CD4-positive, alpha-beta T cell treated with Interferon gamma for 1 hour (primary cell): ENCODE results near the gene FREM2.

Source experiments
- DNase-seq: peaks from one replicate; pipeline ENCODE4 v3.0.0-alpha.2; 2020

FREM2 gene

DNA sequence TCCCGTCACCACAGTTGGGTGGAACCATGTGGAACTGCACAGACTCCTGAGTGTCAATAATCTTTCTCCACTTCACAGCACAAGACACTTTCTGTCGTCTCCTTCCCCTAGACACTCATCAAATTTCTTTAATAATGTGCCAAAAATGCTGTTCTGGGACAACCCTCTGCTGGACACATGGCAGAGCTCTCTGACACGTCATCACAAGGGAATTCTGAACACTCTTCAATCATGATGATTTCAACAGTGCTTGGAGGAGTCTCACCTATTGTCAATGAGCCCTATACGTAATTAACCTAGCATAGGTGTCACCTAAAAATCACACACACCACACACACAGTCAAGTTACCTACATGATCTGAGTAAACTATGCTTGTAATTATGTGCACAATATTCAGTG, 162.4 kb downstream of the FREM2 start:
- DNase-seq = no peak

DNA sequence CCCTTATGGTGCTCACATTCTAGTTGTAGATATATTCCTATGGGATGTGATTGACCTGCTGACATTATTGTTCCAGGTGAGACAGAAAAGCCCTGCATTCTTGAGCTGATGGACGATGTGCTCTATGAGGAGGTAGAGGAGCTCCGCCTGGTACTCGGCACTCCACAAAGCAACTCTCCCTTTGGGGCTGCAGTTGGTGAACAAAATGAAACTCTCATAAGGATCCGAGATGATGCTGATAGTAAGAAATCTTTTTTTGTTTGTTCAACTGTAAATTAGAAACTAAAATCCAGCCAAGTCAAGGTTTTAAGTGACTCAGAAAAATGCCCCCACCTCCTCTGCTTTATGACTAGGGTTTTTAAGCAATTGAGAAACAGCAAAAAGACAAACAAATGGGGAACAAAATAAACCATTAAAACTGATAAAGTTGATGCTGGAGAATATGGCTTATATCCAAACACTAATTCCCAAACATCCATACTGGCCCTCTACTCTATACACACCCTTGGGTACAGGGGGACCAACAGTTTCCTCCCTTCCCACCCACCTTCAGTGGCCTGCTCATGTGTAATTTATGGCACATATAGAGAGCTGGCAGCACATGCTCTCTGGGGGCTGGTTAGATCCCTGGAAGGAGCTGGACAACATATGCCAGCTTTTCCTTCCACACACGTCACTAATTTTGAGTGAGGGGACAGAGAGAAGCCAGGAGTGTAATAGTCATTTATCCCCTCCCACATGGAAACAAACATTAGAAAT, 164.2 kb downstream of the FREM2 start:
- no peak for DNase-seq

DNA sequence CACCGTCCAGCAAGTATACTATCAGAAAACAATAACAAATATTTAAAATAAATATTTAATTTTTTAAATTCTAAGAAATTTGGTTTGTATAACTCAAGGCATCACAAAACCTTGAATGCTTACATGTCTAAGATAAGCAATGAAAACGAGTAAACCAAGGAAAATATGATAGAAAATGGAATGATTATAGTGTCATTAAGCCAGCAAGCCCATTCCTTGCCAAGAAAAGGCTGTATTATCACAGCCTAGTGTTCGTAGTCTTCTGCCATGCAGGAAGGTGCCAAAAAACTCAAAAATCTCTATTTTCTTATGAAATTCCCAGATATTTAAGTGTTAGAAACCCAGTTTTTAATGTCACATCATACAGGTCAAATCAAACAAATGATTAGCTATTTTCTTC, 167.3 kb downstream of the FREM2 start:
- DNase-seq = no peak

DNA sequence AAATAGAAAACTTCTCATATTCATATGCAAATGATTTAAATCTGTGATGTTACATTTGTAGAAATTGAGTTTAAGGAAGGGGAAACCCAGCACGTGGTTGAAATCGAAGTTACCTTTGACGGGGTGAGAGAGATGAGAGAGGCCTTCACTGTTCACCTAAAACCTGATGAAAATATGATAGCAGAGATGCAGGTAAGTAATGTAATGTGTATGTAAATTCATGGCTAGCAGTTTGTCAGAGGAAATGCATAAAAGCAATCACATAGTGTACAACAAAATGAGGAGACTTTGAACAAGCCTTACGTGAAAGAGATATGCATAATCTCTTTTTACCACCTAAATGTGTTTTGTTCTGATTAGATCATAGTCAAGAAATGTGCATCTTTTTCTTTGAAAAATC, 169.2 kb downstream of the FREM2 start:
- DNase-seq = no peak

DNA sequence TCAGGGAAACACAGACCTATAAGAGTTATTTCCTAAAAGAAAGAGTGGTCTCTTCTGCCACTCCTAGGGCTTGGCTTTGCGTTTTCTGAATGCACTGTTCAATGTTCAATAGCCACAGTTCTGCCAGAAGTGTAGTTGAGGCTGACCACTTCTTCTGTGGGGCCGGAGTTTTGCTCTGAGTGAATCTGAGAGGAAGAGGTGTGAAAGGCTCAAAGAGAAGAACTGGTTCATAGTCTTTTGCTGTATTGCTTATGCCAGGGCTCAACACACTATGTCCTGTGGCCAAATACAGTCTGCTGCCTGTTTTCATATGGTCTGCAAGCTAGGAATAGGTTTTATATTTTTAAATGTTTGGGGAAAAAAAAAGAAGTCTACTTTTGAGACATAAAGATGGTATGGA, 175.6 kb downstream of the FREM2 start:
- DNase-seq = no peak

DNA sequence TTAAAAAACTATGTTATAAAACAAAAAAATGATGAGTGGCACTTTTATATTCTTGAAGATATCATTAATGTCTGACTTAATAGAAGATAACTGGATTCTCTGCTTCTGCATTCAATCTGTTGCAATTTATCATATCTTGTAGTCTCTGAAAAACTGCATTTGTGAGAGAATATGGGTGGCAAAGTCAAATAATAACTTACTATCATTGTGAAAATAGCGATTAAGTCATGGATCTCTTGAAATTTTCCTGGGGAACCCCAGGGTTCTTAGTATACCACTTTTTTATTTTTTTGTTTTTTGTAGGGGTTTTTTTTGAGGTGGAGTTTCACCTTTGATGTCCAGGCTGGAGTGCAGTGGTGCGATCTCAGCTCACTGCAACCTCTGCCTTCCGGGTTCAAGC, 176.7 kb downstream of the FREM2 start:
- DNase-seq = no peak

DNA sequence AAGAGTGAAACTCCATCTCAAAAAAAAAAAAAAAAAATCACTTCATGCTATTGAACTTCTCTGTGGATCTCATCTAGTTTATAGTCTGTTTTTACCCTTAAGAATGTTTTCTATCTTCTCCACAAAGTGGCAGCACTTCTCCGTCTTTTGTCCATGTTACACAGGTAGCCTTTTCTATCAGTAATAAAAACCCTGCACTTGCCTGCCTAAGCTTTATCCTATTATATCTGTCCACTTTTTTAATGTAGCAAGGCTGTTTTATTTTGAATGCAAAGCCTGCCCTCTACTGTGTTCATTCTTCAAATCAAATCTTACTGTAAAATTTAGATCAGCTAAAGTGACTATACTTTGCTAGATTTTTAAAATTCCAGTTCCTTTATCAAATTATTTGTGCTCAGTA, 179.8 kb downstream of the FREM2 start:
- no peak for DNase-seq

DNA sequence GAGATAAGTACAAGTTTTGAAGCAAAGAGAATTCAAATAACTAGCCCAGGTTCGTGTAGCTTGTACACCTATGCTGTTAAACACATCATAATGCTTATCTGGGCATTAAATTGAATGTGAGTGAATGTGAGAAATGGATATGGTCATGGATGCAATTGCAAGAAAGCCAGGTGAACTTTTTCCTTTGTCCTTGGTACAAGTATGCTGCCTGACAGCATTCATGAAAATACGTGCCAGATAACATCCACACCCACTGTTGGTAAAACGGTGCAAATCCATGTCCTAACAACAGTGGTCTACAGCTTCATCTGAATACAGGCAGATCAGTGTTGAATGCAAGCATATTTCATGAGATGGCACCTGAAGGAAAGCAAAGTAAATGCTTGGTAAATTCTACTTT, 181.5 kb downstream of the FREM2 start:
- DNase-seq = no peak

DNA sequence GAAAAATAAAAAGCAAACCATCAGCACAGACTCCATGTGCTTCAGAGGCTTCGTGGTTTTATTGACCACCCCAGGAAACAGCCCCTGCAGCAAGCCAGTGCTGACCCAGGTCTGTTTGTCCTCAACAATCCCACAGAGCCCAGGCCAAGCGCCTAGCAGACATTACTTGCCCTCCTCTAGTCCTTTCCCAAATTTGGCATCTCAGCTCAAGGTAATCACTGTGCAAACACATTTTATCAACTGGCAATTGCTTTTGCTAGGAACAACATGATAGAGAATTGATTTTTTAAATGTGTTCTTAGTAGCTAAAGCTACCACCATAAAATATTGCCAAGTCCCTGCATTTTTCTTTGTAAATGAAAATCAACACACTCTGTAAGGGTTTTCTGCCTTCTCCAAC, 182.0 kb downstream of the FREM2 start:
- DNase-seq = no peak

DNA sequence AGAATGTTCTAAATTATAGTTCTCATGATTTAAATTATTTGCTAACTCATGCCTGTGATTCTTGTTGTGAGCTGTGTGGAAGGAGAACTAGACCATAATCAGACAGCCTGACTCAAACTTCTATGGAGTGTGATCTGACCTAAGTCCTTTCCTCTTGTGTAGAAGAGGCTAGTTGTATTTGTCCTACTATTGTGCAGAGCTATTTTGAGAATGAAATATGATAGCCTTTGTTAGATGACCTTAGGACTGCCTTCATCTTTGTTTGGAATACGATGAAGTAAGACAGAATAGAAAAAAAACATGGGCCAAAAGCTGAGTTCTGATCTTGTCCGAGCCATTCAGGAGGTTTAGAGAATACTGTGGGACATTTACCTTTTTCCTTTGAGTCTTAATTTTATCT, 184.4 kb downstream of the FREM2 start:
- DNase-seq = no peak

DNA sequence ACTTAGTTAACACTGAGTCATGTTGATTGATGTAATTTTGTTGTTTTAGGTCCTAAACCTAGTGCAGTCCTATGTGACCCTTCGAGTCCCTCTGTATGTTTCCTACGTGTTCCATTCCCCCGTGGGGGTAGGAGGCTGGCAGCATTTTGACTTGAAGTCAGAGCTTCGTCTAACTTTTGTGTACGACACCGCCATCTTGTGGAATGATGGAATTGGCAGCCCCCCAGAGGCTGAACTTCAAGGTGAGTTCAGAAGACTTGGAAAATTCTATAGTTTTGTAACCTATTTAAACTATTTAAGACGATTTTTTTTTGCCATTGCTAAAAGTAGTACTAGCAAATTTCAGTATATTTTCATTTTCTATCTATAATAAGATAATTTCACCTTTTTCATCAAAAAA, 185.8 kb downstream of the FREM2 start:
- DNase-seq = no peak

DNA sequence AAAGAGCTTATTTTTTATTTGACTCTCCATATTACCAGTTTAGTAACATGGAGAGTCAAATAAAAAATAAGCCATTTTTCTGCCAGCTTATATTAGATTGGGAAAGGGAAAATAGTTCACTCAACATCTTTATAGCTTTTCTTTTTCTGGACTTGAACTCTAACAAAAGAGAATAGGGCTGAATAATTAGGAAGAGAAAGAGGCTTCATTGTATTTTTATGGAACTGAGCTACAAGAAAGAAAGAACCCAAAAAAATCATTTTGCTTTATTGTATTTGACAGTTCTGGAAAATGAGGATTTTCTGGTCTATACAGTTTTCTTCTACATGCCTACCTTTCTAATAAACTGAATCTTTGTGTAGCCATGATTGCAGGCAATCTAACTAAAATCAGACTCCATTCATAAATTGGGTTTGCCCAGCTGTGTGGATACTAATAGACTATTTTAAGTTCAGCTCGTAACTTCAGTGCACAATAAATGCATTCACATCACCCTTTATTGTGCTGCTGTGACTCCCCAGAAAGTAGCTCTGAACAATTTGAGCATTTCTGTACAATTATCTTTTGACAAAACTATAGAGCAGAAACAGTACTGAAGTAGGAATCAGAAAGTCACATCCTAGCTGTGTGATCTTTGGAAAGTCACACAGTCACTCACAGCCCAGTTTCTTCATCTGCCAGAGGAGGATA, 188.5 kb downstream of the FREM2 start:
- DNase-seq = no peak

DNA sequence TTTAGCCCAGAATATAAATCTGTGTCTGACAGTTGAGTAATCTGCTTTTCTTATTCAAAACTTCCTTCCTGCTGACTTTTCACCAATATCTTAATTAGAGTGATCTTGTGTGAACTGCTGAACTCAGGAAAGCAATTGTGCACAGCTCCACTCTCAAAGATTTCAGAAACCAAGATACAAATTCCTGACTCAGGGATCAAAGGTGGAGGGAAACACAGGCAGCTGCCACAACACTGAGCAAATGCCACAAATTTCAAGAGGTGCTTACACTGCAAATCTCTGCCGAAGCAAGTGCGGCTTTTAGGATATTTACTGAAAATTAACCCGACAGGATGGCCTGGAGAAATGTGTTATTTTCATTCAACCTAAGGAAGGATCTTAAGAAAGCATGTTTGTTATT, 192.4 kb downstream of the FREM2 start:
- no peak for DNase-seq

DNA sequence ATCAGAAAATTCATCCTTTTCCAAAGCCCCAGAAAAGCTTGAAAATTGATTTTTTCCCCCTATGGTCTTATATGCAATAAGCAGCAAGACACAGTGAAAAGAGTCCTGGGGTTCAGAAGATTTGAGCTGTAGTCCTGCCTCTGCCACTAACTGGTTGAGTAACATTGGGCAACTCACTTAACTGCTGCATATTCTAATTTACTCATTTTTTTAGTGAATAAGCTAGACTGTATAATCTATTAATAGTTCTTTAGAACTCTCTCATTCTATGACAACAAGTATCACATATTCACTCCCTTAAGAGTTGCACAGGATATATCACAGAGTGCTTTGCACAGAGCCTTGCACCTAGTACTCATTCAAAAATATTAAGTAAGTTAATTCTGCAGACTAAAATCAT, 192.9 kb downstream of the FREM2 start:
- DNase-seq = no peak

DNA sequence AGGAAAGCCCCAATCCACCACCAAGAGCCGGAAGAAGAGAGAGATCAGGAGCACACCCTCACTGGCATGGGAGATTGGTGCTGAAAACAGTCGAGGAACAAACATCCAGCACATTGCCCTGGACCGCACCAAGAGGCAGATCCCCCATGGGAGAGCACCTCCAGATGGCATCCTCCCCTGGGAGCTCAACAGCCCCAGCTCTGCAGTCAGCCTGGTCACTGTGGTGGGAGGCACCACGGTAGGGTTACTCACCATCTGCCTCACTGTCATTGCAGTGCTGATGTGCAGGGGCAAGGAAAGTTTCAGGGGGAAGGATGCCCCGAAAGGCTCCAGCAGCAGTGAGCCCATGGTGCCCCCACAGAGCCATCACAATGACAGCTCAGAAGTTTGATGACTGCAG, 193.5 kb downstream of the FREM2 start:
- DNase-seq = no peak

DNA sequence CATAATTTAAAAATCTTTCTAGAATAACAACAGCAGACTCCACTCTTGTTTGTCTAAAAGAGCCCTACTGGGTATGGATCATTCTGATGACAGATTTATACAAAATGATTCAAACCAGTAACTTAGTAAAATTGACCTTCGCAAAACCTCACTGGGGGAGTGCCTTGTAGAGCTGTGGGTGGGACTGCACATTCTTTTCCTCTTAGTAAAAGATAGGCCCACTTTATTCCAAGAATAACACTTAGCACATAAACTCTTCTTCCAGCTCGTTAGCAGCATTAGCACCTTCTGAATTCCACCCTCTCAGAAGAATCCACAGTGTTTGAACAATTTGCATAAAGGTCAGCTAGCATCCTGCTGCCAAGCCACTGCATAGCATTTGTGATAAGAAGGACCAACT, 196.9 kb downstream of the FREM2 start:
- no peak for DNase-seq

DNA sequence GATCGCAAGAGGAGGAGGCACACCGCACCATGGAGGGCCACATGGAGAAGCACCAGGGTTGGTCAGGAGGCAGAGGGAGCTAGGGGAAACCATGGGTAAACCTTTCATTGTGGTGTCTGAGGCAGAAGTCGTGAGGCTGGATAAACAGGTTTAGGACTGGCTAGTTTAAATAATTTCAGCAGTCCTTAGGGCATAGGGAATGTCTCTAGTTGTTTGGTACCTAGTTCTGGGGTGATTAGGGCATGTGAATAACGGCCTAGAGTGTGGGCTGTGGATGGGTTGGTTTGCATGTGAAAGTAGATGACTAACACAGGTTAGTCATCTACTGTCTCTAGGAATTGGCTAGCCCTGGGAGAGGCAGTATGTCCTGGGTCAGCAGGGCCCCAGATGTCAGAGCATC, 201.4 kb downstream of the FREM2 start:
- no peak for DNase-seq

DNA sequence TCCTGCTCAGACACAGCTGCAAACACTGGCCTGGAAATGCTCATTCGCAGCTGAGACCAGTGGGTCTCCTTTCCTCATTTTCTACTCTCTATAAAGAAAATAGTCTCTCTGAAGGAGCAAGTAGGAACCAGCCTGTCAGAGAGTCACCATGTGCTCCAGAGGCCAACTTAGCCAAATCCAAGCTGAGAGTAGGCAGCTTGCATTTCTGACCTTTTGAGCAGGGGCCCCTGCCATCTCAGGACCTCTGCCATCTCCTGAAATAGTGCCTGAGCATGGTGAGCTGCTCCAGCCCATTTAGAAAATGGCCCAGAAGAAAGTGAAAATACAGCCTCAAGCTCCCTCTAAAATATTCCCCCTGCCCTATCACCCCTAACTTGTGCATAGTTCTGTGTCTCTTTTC, 208.2 kb downstream of the FREM2 start:
- DNase-seq = no peak

DNA sequence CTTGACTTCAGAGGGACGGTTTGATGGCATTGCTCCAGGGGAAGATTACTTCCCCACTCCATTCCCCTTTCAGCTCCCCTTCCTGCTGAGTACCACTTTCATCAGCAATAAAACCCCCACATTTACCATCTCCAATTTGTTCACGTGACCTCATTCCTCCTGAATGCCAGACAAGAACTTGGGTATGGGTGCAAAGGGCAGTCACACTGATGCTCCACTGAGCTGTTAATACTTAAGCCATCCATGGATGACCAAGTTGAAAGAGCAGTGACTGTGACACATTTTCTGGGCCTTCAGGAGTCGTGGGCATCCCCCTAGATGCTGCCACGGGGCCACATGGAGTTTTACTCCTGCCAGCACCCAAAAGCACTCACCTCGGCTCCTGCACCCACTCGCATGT, 210.6 kb downstream of the FREM2 start:
- no peak for DNase-seq

DNA sequence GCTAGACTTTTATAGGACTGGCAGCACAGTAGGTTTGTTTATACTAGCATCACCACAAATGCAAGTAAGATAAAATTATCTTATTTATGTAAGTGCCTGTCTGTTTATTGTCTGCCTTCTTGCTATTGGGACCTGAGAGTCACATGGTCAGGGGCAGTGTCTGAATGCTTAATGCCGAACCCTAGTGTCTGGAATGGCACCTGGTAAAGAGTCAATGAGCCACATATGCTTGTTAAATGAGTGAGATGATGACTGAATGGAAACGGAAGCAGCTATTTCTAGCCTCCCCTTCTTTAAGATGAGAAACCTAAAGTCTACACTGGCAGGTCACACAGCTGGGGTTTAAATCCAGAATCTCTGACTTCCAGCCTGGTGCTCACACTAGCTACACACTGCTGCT, 211.6 kb downstream of the FREM2 start:
- no peak for DNase-seq

DNA sequence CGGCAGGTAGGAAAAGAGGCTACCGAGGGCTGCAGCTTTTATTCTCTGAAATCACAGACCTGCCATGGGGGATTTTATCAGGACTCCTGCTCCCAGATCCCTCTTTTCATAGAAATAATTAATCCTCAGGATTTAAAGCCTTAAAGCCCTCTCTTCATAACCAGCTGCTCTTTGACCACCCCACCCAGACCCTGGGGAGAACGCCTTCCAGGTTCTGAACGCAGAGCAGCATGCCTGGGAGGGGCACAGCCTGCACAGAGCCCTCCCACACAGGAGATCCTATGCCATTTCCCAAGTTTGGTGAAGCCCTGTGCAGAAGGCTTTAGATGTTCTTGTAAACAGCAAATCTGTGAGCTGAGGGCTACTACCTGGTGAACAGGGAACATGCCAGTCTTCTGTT, 212.7 kb downstream of the FREM2 start:
- no peak for DNase-seq

DNA sequence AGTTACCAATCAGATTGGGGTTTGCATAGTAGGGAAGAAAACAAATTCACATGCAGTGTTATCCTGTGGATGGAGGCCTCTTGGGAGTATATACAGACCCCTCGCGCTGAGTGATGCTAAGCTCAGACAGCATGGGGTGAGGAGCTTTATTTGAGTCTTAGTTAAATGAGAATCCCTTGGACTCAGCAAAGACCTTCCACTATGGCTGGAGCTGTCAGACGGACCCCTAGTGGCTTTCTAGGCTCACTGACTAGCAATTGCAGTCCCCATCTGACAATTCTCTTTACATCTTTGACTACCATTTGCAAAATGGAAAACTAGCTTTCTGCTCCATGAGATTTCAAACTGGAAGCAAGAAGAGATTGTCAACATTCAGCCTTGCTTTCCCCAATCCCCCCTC, 213.3 kb downstream of the FREM2 start:
- DNase-seq = no peak

DNA sequence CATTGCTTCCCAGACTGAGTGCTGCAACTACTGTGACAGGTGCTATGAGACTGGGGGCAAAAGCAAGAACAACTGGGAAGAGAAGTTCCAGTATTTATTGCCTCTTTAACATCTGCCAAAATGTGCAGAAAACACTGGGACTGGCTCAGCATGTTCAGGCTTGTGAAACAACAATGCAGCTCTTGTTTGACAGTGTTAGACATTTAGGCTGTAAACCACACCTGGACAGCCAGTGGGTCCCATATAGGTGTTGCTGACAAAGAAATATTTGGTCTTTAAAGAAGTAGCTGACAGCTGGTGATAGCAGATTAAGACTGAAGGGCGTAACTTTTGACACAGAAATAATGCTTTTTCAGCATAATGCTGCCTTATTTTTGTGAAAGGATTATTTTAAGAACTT, 215.7 kb downstream of the FREM2 start:
- no peak for DNase-seq

DNA sequence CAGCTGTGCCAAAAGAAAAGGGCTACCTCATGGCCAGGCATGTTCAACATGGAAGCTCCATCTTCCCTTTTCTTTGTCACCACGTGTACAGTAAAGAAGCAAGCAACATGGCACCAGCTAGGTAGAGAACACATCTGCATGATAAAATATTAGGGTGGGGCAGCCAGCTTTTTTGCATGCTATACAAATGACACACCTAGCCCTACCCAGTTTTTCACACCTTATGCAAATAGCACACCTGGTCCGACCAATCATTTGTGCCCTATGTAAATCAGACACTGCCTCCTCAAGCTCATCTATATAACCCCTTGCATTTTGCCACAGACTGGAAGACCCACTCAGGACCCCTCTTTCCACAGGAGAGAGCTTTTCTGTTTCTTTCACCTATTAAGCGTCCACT, 218.2 kb downstream of the FREM2 start:
- no peak for DNase-seq

DNA sequence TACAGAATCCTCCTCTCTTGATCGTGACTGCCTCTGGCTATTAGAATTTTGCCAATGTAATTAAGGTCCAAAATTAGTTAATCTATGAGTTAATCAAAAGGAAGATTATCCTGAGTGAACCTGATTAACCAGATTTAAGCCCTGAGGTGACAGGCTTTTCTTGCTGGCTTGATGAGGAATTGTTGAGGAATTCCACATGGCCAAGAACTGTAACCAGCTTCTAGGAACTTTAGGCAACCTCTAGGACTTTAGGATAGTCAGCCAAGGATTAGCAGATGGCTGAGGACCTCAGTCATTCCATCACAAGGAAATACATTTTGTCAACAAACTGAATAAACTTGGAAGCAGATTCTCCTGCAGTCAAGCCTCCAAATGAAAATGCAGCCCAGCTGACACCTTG, 219.0 kb downstream of the FREM2 start:
- DNase-seq = no peak
